HepG2 (cell line): ENCODE results near the gene FMR1. TPM values are rescaled to one million over a fixed set of nuclear protein-coding genes. Genes with fewer than 3 reads are reported as not detected.

ENCODE experiments used
- BCL3 ChIP-seq: sonication (generic); formaldehyde crosslinking; IDR thresholded peaks from 2 replicates; pipeline ENCODE4 v1.5.1; 2020; ENCODE audit warnings: mild to moderate bottlenecking, missing genetic modification reagents, moderate library complexity
- E2F1 ChIP-seq: sonication (generic); formaldehyde crosslinking; IDR thresholded peaks from 2 replicates; pipeline ENCODE4 v1.5.0; 2020; ENCODE audit warnings: missing genetic modification reagents
- FOSL2 ChIP-seq: sonication (generic); formaldehyde crosslinking; IDR thresholded peaks from 2 replicates; pipeline ENCODE4 v1.4.0; 2020; ENCODE audit warnings: missing genetic modification reagents
- GFI1 ChIP-seq: sonication (generic); formaldehyde crosslinking; IDR thresholded peaks from 2 replicates; pipeline ENCODE4 v1.5.0; 2020; ENCODE audit warnings: missing genetic modification reagents, mild to moderate bottlenecking, borderline replicate concordance
- HNF4A ChIP-seq: sonication (generic); formaldehyde crosslinking; IDR thresholded peaks from 2 replicates; pipeline ENCODE4 v1.4.0; 2020; ENCODE audit warnings: missing genetic modification reagents
- KLF16 ChIP-seq, 2 experiments: sonication (generic) in 1 of 2; formaldehyde crosslinking in 1 of 2; IDR thresholded peaks; 2 replicates each; pipeline versions ENCODE4 v1.6.1 to v1.8.0; 2016 to 2023; ENCODE audit warnings: missing genetic modification reagents in 2 of 2, missing compliant biosample characterization in 1 of 2
- MAFK ChIP-seq, 2 experiments: IDR thresholded peaks in 1 of 2; conservative IDR thresholded peaks in 1 of 2; 2 replicates each; pipeline ENCODE4 v1.6.1; 2011; ENCODE audit warnings: improper control_type of control experiment in 2 of 2, low read length in 2 of 2
- NONO ChIP-seq, 2 experiments: fragments of 450-650 bp in 1 of 2; sonication (generic) in 1 of 2; formaldehyde crosslinking in 1 of 2; IDR thresholded peaks in 1 of 2; conservative IDR thresholded peaks in 1 of 2; 2 replicates each; pipeline versions ENCODE4 v1.6.1 to v1.8.0; 2017 to 2022; ENCODE audit warnings: mild to moderate bottlenecking in 1 of 2, missing genetic modification reagents in 1 of 2, moderate library complexity in 1 of 2
- RBFOX2 ChIP-seq: fragments of 200-400 bp; formaldehyde crosslinking; IDR thresholded peaks from 2 replicates; pipeline ENCODE4 v1.6.1; 2017; ENCODE audit warnings: low read depth, mild to moderate bottlenecking, low read length
- SRY ChIP-seq: sonication (generic); formaldehyde crosslinking; IDR thresholded peaks from 2 replicates; pipeline ENCODE4 v1.8.0; 2022; ENCODE audit warnings: mild to moderate bottlenecking, missing genetic modification reagents
- ZC3H4 ChIP-seq: sonication (generic); formaldehyde crosslinking; IDR thresholded peaks from 2 replicates; pipeline ENCODE4 v1.4.0; 2020; ENCODE audit warnings: missing genetic modification reagents, borderline replicate concordance
- ZNF101 ChIP-seq: sonication (generic); formaldehyde crosslinking; IDR thresholded peaks from 2 replicates; pipeline ENCODE4 v1.4.0; 2020; ENCODE audit warnings: mild to moderate bottlenecking, low read depth, missing genetic modification reagents, borderline replicate concordance
- ZNF232 ChIP-seq: sonication (generic); formaldehyde crosslinking; IDR thresholded peaks from 2 replicates; pipeline ENCODE4 v1.4.0; 2020; ENCODE audit warnings: missing genetic modification reagents, borderline replicate concordance
- ZNF574 ChIP-seq: sonication (generic); formaldehyde crosslinking; IDR thresholded peaks from 2 replicates; pipeline ENCODE4 v1.4.0; 2020; ENCODE audit warnings: missing genetic modification reagents
- ZNF7 ChIP-seq: IDR thresholded peaks from 2 replicates; pipeline ENCODE4 v1.6.1; 2016; ENCODE audit warnings: missing biosample characterization, missing genetic modification reagents
- ZSCAN31 ChIP-seq: sonication (generic); formaldehyde crosslinking; IDR thresholded peaks from 2 replicates; pipeline ENCODE4 v1.5.0; 2020; ENCODE audit warnings: low read depth, mild to moderate bottlenecking, missing genetic modification reagents
- polyA plus RNA-seq, 8 experiments: library from polyadenylated mRNA; depleted of rRNA in 3 of 8; stranded (reverse) in 7 of 8; unstranded in 1 of 8; fragments of >200 nt; fragmentation: Illumina TruSeq in 4 of 8; extraction: Trizol in 4 of 8; gene quantifications; 2 replicates each; pipeline versions ENCODE4 v1.2.1 to v1.2.3, GENCODE V29; 2011 to 2016; ENCODE audit warnings: low read depth in 4 of 8, missing spikeins in 1 of 8, mixed read lengths in 1 of 8; ENCODE audit not compliant: insufficient read depth in 1 of 8
- total RNA-seq, 5 experiments: library from RNA; depleted of rRNA; stranded (reverse); fragments of >200 nt; fragmentation: Illumina TruSeq; extraction: Trizol; gene quantifications; 2 replicates each; pipeline ENCODE4 v1.2.3, GENCODE V29; 2016; ENCODE audit warnings: low read depth in 1 of 5
- TF ChIP-seq, protein P1 (sequence below): sonication (generic); formaldehyde crosslinking; IDR thresholded peaks from 2 replicates; pipeline ENCODE4 v1.8.0; 2022; ENCODE audit warnings: mild to moderate bottlenecking, missing genetic modification reagents, borderline replicate concordance
- TF ChIP-seq, protein P2 (sequence below), 2 experiments: sonication (generic) in 1 of 2; formaldehyde crosslinking in 1 of 2; IDR thresholded peaks; 2 replicates each; pipeline versions ENCODE4 v1.4.0 to v1.6.1; 2018 to 2020; ENCODE audit warnings: missing genetic modification reagents in 2 of 2, borderline replicate concordance in 1 of 2, low read depth in 1 of 2, mild to moderate bottlenecking in 1 of 2, missing biosample characterization in 1 of 2

The FMR1 gene
- total and polyA plus RNA-seq, 2 of the 13 experiments (the other 11 are each of a cell fraction or from before 2014, with no cell fraction given), result 27.8 to 49.6 TPM

GRCh38 chrX:147911192-147912022 lies at the start of gene FMR1 (continued):
- TF ChIP-seq, protein P1, sequence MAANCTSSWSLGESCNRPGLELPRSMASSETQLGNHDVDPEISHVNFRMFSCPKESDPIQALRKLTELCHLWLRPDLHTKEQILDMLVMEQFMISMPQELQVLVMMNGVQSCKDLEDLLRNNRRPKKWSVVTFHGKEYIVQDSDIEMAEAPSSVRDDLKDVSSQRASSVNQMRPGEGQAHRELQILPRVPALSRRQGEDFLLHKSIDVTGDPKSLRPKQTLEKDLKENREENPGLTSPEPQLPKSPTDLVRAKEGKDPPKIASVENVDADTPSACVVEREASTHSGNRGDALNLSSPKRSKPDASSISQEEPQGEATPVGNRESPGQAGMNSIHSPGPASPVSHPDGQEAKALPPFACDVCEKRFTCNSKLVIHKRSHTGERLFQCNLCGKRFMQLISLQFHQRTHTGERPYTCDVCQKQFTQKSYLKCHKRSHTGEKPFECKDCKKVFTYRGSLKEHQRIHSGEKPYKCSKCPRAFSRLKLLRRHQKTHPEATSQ (CRISPR knock-in tag), result peak; percentile 30; the same call in 1 of the 2 replicates
- peak; percentile 51; the same call in 1 of the 2 replicates for TF ChIP-seq RBFOX2
- TF ChIP-seq KLF16 (CRISPR knock-in tag; IDR thresholded peaks at IDR 0.05), result peak in 1 of 2 experiments; percentile 35; a peak in 1 of 4 replicates
- no peak for TF ChIP-seq ZC3H4 (CRISPR knock-in tag)
- 0 out of 2 replicates have a peak, but pooled peaks have one; percentile 29 for TF ChIP-seq GFI1 (CRISPR knock-in tag)
- TF ChIP-seq ZSCAN31 (CRISPR knock-in tag), result 0 out of 2 replicates have a peak, but pooled peaks have one; percentile 34
- TF ChIP-seq MAFK (conservative IDR thresholded peaks at IDR 0.05 in 1 of 2, IDR thresholded peaks at IDR 0.05 in 1 of 2; ENCODE audit: low read length in 2 of 2), result no peak
- no peak for TF ChIP-seq BCL3 (CRISPR knock-in tag)
- TF ChIP-seq ZNF574, result peak; percentile 41; the same call in 1 of the 2 replicates
- TF ChIP-seq ZNF101 (CRISPR knock-in tag), result no peak
- no peak for TF ChIP-seq HNF4A (CRISPR knock-in tag)
- TF ChIP-seq, protein P2, sequence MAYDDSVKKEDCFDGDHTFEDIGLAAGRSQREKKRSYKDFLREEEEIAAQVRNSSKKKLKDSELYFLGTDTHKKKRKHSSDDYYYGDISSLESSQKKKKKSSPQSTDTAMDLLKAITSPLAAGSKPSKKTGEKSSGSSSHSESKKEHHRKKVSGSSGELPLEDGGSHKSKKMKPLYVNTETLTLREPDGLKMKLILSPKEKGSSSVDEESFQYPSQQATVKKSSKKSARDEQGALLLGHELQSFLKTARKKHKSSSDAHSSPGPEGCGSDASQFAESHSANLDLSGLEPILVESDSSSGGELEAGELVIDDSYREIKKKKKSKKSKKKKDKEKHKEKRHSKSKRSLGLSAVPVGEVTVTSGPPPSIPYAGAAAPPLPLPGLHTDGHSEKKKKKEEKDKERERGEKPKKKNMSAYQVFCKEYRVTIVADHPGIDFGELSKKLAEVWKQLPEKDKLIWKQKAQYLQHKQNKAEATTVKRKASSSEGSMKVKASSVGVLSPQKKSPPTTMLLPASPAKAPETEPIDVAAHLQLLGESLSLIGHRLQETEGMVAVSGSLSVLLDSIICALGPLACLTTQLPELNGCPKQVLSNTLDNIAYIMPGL (CRISPR knock-in tag; IDR thresholded peaks at IDR 0.05; ENCODE audit: borderline replicate concordance in 1 of 2, low read depth in 1 of 2), result no peak
- TF ChIP-seq E2F1, result peak; percentile 77
- TF ChIP-seq ZNF7 (CRISPR knock-in tag), result no peak
- 0 out of 2 replicates have a peak, but pooled peaks have one; percentile 24 for TF ChIP-seq SRY
- TF ChIP-seq FOSL2 (CRISPR knock-in tag), result no peak
- 0 out of 2 replicates have a peak, but pooled peaks have one; percentile 63 for TF ChIP-seq ZNF232
- TF ChIP-seq NONO (IDR thresholded peaks at IDR 0.05), result no peak
- TF ChIP-seq NONO (CRISPR knock-in tag; conservative IDR thresholded peaks at IDR 0.05), result no peak
